Epithelial cell of proximal tubule (primary cell): ENCODE data around the gene EIF5A. TPM values are rescaled to one million over a fixed set of nuclear protein-coding genes. Genes with fewer than 3 reads are reported as not detected.

ENCODE experiments used
- DNase-seq: peaks from one replicate; pipeline ENCODE4 v3.0.0-alpha.2; 2011; ENCODE audit warnings: low read depth
- H3K4me3 ChIP-seq: 2 replicates; pipeline ENCODE4 v1.5.1; 2011; ENCODE audit warnings: low read depth, mild to moderate bottlenecking, low read length
- CTCF ChIP-seq: conservative IDR thresholded peaks from 2 replicates; pipeline ENCODE4 v1.5.1; 2012; ENCODE audit warnings: low read depth, mild to moderate bottlenecking, low read length
- total RNA-seq: library from RNA; depleted of rRNA; stranded (reverse); fragments of >200 nt; gene quantifications from 2 replicates; pipeline ENCODE4 v1.2.3, GENCODE V29; 2015

EIF5A gene
- total RNA-seq, 1 donor from 2014 or later, result 353 TPM

GRCh38 chr17:7308625-7309433 is 1.4 kb downstream of the EIF5A start:
- peak overlapping the region; percentile 95 for H3K4me3 ChIP-seq
- no peak for DNase-seq
- TF ChIP-seq CTCF, result no peak

GRCh38 chr17:7309628-7310027 is 2.2 kb downstream of the EIF5A start:
- H3K4me3 ChIP-seq, result peak overlapping the region; percentile 95
- TF ChIP-seq CTCF, result no peak
- no peak for DNase-seq

- no peak overlapping the region for H3K4me3 ChIP-seq
- TF ChIP-seq CTCF, result no peak
- DNase-seq, result no peak
Observed at GRCh38 chr17:7311110-7311705, 3.8 kb downstream of the EIF5A start.

GRCh38 chr17:7312432-7313087 is 5.1 kb downstream of the EIF5A start:
- DNase-seq, result no peak
- no peak overlapping the region for H3K4me3 ChIP-seq
- TF ChIP-seq CTCF, result no peak

GRCh38 chr17:7313088-7313889 is 5.9 kb downstream of the EIF5A start:
- DNase-seq, result no peak
- peak; percentile 19 for TF ChIP-seq CTCF
- peak overlapping the region; percentile 86 for H3K4me3 ChIP-seq

GRCh38 chr17:7313890-7314718 is 6.7 kb downstream of the EIF5A start:
- DNase-seq, result no peak
- peak overlapping the region; percentile 86 for H3K4me3 ChIP-seq
- no peak for TF ChIP-seq CTCF
